GM18517 (cell line): ENCODE data around the gene SUPT3H.
"Not testable (repeated sequence)": the region's sequence is repeated elsewhere in the genome, so short reads cannot be mapped to it uniquely, and the experiment has no call there.

Source experiments
- ATAC-seq: cut with Tn5 transposase; IDR thresholded peaks from one replicate; pipeline ENCODE4 v1.9.1; 2021; ENCODE audit warnings: mild to moderate bottlenecking, moderate library complexity; ENCODE audit not compliant: unreplicated experiment

The SUPT3H gene

GRCh38 chr6:45074439-45074838 lies 303.3 kb downstream of the SUPT3H start:
- ATAC-seq: no peak

GRCh38 chr6:45073771-45074170 lies 304.0 kb downstream of the SUPT3H start:
- ATAC-seq: no peak

GRCh38 chr6:45072673-45073072 lies 305.1 kb downstream of the SUPT3H start:
- ATAC-seq: no peak

DNA sequence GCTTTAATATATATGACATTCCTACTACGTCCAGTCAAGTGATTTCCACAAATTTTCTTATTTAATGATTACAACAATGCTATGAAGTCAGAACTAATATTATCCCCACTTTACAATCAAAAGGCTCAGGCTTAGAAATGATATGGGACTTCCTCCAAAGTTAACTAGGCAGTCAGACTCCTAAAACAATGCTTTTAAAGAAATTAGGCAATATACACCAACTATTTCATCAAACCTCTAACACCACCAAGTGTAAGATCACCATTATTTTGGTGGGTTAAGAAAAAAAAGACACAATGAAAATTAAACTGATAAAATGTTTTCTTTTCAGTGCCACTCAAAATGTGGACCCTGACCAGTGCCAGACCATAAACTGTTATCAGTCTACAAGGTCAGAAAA lies 305.7 kb downstream of the SUPT3H start:
- ATAC-seq: no peak

DNA sequence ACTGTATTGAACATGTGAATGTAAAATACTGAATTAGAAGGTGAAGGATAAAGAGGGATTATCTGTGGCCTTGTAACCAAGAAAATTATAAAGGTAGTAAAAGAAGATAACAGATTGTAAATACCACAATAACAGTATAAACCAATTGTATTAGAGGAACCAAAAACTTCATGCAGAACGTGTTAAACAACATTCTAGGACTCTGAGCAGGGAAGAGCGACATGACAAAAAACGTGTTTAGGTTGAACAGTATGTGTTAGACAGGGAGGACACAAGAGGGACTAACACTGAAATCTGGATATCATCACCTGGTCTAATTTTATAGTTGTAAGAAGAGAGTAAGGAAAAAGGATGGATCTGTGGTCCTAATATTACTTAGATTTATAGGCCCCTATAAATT lies 308.6 kb downstream of the SUPT3H start:
- no peak for ATAC-seq

- not testable (repeated sequence) for ATAC-seq
These were observed 310.3 kb downstream of the SUPT3H start for GRCh38 chr6:45067446-45067845.

DNA sequence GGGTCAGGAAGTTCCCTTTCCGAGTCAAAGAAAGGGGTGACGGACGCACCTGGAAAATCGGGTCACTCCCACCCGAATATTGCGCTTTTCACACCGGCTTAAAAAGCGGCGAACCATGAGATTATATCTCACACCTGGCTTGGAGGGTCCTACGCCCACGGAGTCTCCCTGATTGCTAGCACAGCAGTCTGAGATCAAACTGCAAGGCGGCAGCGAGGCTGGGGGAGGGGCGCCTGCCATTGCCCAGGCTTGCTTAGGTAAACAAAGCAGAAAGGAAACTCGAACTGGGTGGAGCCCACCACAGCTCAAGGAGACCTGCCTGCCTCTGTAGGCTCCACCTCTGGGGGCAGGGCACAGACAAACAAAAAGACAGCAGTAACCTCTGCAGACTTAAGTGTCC lies 315.1 kb downstream of the SUPT3H start:
- not testable (repeated sequence) for ATAC-seq

- no peak for ATAC-seq
These were observed 320.0 kb downstream of the SUPT3H start for GRCh38 chr6:45057711-45058110.

- ATAC-seq: no peak
These were observed 323.1 kb downstream of the SUPT3H start for GRCh38 chr6:45054610-45055009.

GRCh38 chr6:45052325-45052724 lies 325.4 kb downstream of the SUPT3H start:
- no peak for ATAC-seq

DNA sequence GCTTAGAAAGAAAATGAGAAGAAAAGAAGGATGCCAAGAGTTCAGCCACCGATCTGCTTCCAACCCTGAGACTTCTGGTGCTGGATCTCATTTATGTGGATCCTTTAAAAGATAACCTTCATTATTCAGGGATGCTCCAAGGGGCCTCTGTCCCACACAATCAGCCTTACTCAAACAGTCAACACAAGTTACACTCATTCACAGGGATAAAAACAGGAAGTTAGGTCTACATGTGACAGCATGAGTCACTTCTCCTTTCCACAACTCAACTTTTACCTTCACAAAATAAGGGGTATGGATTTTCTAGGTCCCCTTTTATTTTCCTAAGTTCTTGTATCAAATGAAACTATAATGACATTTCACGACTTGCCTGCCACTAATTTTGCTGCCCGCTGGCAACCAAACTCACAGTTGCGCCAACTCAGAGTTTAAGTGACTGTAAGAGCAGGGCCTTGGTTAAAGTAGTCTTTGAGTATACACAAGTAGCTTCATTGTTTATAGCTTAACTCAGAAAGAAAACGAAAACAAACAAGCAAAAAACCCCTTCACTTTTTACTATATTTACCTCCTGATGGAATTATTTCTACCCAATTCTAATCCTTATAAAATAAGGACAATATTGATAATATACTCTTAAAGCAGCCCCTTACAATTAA lies 328.4 kb downstream of the SUPT3H start:
- ATAC-seq: no peak

DNA sequence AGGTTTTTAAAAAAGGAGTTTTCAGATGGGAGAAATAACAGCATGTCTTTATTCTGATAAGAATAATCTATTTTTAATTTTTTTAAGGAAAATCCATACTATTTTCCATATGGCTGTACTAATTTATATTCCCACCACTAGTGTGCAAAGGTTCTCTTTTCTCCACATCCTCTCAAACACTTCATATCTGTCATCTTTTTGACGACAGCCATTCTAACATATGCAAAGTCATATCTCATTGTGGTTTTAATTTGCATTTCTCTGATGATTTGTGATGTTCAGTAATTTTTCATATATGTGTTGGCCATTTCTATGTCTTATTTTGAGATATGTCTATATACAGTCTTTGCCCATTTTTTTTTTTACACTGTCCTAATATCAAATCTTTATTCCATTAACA lies 330.2 kb downstream of the SUPT3H start:
- ATAC-seq: no peak

DNA sequence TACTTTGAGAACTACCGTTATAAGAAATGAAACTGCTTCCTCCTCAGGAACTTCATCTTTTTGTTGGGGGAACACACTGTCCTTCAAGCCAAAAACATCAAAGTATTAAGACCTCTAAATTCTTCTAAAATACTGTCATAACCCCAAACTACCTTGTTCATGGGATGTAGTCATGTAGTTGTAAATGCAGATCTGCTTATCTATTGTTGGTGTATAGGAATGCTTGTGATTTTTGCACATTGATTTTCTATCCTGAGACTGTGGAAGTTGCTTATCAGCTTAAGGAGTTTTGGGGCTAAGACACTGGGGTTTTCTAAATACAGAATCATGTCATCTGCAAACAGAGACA lies 332.5 kb downstream of the SUPT3H start:
- ATAC-seq: no peak

GRCh38 chr6:45044510-45045252 lies 333.1 kb downstream of the SUPT3H start:
- ATAC-seq: no peak

- no peak for ATAC-seq
These were observed 333.6 kb downstream of the SUPT3H start for GRCh38 chr6:45044086-45044485.

- ATAC-seq: not testable (repeated sequence)
These were observed 335.1 kb downstream of the SUPT3H start for GRCh38 chr6:45042673-45043072.

GRCh38 chr6:45038226-45038625 lies 339.5 kb downstream of the SUPT3H start:
- ATAC-seq: no peak

DNA sequence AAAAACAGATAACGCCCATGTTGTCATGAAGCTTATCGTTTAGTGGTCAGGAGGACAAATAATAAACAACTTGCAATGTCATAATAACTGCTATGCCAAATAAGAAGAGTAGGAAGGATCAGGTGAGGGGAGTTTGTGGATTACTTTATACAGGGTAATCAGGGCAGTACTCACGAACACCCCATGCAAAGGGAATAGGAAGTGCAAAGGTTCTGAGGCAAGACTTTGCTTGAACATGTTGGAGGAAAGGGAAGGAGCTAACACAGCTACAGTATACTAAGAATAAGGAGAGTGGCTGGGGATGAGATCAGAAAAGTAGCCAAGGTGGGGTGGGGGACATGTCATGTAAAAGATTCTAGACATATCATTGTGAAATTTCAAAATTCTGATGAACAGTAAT lies 341.6 kb downstream of the SUPT3H start:
- ATAC-seq: no peak

- no peak for ATAC-seq
These were observed 345.3 kb downstream of the SUPT3H start for GRCh38 chr6:45032426-45032825.

GRCh38 chr6:45031601-45032000 lies 346.1 kb downstream of the SUPT3H start:
- no peak for ATAC-seq

GRCh38 chr6:45027126-45027525 lies 350.6 kb downstream of the SUPT3H start:
- ATAC-seq: no peak

DNA sequence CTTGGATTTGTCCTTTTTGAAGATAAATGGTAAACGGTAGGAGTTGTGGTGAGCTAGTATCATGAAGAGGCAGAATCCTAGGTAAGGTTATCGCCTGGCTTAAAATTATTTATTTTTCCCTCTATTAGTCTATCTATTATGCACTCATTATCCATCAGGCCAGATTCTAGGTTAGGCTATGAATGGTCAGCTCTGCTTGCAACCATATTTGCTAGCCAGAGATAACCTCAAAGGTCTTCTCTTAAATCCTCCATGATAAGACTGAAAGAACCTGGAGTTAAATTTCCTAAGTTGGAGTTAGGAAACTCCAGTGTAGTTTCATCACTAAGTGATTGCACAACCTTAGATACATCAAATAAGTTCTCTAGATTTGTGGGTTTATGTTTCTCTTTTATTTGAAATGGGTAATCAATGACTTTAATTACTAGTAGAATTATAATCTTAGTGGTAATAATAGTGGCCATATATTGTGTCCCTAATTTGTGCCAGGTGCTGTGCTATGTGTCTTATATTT lies 351.7 kb downstream of the SUPT3H start:
- no peak for ATAC-seq
